Lung (tissue), 12 donors: Measurements from ENCODE around the gene SHB. TPM values are rescaled to one million over a fixed set of nuclear protein-coding genes. Genes with fewer than 3 reads are reported as not detected.
"Not testable (repeated sequence)": the region's sequence is repeated elsewhere in the genome, so short reads cannot be mapped to it uniquely, and the experiment has no call there.

ENCODE experiments used
- ATAC-seq: fragments of 200-7000 bp; cut with Tn5 transposase; one replicate; pipeline ENCODE4 v1.9.1; 2020; ENCODE audit warnings: moderate number of reproducible peaks; ENCODE audit not compliant: insufficient read depth, low FRiP score
- DNase-seq, 3 donors: peaks; one replicate each; pipeline ENCODE4 v3.0.0-alpha.2; 2013 to 2017
- H3K27ac ChIP-seq, 2 donors: one replicate each; pipeline ENCODE4 v1.5.1; 2013; ENCODE audit warnings: mild to moderate bottlenecking in 2 of 2, moderate library complexity in 2 of 2, control low read depth in 1 of 2, inconsistent platforms in 1 of 2, low read depth in 1 of 2, low read length in 1 of 2
- H3K27me3 ChIP-seq, 3 donors: one replicate each; pipeline ENCODE4 v1.5.1; 2013; ENCODE audit warnings: low read length in 2 of 3; ENCODE audit not compliant: control insufficient read depth in 3 of 3, insufficient read depth in 3 of 3
- H3K36me3 ChIP-seq, 4 donors: one replicate each; pipeline ENCODE4 v1.5.1; 2013; ENCODE audit warnings: low read length in 4 of 4, mild to moderate bottlenecking in 1 of 4, moderate library complexity in 1 of 4; ENCODE audit not compliant: control insufficient read depth in 4 of 4, insufficient read depth in 4 of 4
- H3K4me1 ChIP-seq, 5 donors: one replicate each; pipeline ENCODE4 v1.5.1; 2013; ENCODE audit warnings: low read length in 5 of 5, mild to moderate bottlenecking in 2 of 5, moderate library complexity in 1 of 5; ENCODE audit not compliant: control insufficient read depth in 5 of 5, insufficient read depth in 5 of 5
- H3K4me3 ChIP-seq: one replicate; pipeline ENCODE4 v1.5.1; 2013; ENCODE audit warnings: mild to moderate bottlenecking, control low read depth, moderate library complexity
- H3K9ac ChIP-seq, 2 donors: one replicate each; pipeline ENCODE4 v1.5.1; 2013; ENCODE audit warnings: low read length in 2 of 2, control low read depth in 1 of 2; ENCODE audit not compliant: insufficient read depth in 1 of 2
- H3K9me3 ChIP-seq, 4 donors: one replicate each; pipeline ENCODE4 v1.5.1; 2013; ENCODE audit warnings: low read length in 3 of 4, mild to moderate bottlenecking in 1 of 4, moderate library complexity in 1 of 4; ENCODE audit not compliant: control insufficient read depth in 4 of 4, insufficient read depth in 3 of 4
- WGBS, 2 donors: extraction: QIAGEN DNeasy Blood & Tissue Kit; methylation state at CpG; one replicate each; pipeline ENCODE4 v1.1.7; 2013; 5-methylcytosine and 5-hydroxymethylcytosine counted together
- polyA plus RNA-seq, 2 donors: library from polyadenylated mRNA; stranded (reverse); fragments of 200-250 nt; gene quantifications; one replicate each; pipeline ENCODE4 v1.2.1, GENCODE V29; 2013
- total RNA-seq, 2 donors: library from RNA; depleted of rRNA in 1 of 2; stranded (reverse); fragments of >200 nt in 1 of 2; gene quantifications; one replicate each; pipeline ENCODE4 v1.2.1, GENCODE V29; 2014 to 2021
- TF ChIP-seq, protein P1 (sequence below): IDR thresholded peaks from 2 replicates; pipeline ENCODE4 v1.5.1; 2012; ENCODE audit warnings: mild to moderate bottlenecking; ENCODE audit errors: control extremely low read depth, extremely low read depth
- donor health status: control.
- donor health status: control.
- donor health status: Bipolar disorder and iron deficiency.
- donor health status: healthy.
- donor health status: DM: yes; HTN: yes; CAD: no.

SHB gene
- total and polyA plus RNA-seq, 4 donors, result 10.8 to 32.3 (median 14.4) TPM

DNA sequence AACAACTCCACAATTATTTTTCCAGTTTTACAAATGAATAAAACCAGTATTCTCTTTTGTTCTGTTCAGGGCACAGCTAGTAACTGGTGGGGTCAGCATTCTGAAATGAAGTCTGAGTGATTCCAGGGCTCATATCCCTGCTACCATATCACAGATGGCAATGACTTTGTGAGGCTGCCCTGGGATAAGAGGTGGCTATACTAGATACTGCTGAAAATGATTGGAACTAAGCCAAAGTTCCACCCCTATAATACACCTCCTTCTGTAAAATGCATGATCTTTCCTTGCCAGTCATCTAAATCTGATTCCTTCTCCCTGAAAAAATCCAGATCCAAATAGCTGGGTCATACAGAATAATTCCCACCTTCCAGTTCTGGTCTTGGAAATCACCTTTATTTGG, 179.5 kb downstream of the SHB start:
- TF ChIP-seq, protein P1, sequence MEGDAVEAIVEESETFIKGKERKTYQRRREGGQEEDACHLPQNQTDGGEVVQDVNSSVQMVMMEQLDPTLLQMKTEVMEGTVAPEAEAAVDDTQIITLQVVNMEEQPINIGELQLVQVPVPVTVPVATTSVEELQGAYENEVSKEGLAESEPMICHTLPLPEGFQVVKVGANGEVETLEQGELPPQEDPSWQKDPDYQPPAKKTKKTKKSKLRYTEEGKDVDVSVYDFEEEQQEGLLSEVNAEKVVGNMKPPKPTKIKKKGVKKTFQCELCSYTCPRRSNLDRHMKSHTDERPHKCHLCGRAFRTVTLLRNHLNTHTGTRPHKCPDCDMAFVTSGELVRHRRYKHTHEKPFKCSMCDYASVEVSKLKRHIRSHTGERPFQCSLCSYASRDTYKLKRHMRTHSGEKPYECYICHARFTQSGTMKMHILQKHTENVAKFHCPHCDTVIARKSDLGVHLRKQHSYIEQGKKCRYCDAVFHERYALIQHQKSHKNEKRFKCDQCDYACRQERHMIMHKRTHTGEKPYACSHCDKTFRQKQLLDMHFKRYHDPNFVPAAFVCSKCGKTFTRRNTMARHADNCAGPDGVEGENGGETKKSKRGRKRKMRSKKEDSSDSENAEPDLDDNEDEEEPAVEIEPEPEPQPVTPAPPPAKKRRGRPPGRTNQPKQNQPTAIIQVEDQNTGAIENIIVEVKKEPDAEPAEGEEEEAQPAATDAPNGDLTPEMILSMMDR, result no peak
- Histone ChIP-seq H3K36me3 (peaks cover 9 to 12% (median 10%) of the 10 kb centered on the region in 4 donors), H3K9ac (no peak overlapping the region), H3K9me3 (no peaks in the 10 kb centered on the region), H3K27ac (no peak overlapping the region), H3K4me3 (no peak overlapping the region), H3K4me1 (peaks cover 0 to 8% (median 0%) of the 10 kb centered on the region in 5 donors), H3K27me3 (no peaks in the 10 kb centered on the region)
- DNase-seq (no peak), ATAC-seq (no peak)

DNA sequence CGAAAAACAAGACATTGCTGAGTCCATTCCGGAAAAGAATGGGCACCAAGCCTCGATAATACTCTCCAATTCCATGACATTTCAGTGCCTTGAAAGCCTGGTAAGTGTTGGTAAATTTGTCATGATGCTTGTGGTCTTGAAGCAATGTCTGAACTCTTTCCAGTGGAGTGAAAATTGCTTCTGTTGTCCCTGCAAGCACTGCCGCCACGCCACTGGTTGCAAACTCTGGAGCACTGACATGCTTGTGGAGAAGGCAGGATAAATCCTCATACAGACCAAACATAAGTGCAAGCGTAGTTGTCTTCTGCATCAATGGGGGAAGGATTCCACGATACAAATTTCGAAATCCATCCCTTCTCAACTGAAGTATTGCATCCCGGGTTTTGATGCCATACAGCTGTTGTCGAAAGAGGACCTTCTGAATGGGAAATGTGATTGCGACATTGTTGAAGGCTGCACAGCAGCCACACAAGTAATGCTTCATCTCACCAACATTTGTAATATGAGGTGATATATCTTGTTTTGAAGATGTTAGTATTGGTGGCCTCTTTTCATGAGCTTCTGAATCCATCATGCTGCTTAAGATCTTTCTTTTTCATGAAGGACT, 180.9 kb downstream of the SHB start:
- 40 to 69% methylated on average over 11 of the region's 11 CpGs for WGBS, 2 donors
- not testable (repeated sequence) for H3K4me3 ChIP-seq, H3K36me3 ChIP-seq, H3K9me3 ChIP-seq, ATAC-seq, H3K27me3 ChIP-seq, H3K9ac ChIP-seq, H3K27ac ChIP-seq, H3K4me1 ChIP-seq
- peak; percentile 59 to 90 (median 81) for DNase-seq

DNA sequence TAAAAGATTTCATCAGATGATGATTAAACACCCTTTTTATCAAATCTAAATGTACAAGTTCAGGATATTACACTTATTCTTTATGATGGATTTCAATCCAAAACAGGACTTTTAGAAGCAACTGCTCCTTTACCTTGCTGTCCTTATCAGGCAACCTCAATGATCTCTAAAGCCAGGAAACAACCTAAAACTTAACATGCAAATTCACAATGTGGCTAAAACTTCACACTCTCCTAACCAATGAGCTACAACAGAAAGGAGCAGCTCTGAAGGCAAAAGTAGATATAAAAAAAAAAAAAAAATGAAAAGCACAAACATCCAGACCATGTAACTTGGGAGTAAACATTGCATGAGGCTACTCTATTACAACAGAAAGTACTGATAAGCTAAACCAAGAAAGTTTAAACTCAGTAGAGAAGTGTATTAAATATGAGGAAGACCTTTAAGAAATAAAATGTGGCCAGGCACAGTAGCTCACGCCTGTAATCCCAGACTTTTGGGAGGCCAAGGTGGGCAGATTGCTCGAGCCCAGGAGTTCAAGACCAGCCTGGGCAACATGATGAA, 188.0 kb downstream of the SHB start:
- H3K27ac ChIP-seq, result no peak overlapping the region
- H3K4me3 ChIP-seq, result no peak overlapping the region
- 91 to 97% methylated on average over 2 of the region's 2 CpGs for WGBS, 2 donors
- H3K9ac ChIP-seq, result no peak overlapping the region
- ATAC-seq (no peak), DNase-seq (no peak)
- peaks cover 0 to 5% (median under 1%) of the 10 kb centered on the region in 4 donors for H3K9me3 ChIP-seq
- TF ChIP-seq, protein P1, result no peak
- no peaks in the 10 kb centered on the region for H3K4me1 ChIP-seq
- H3K27me3 ChIP-seq, result no peaks in the 10 kb centered on the region
- H3K36me3 ChIP-seq, result peaks cover 10 to 13% (median 11%) of the 10 kb centered on the region in 4 donors

DNA sequence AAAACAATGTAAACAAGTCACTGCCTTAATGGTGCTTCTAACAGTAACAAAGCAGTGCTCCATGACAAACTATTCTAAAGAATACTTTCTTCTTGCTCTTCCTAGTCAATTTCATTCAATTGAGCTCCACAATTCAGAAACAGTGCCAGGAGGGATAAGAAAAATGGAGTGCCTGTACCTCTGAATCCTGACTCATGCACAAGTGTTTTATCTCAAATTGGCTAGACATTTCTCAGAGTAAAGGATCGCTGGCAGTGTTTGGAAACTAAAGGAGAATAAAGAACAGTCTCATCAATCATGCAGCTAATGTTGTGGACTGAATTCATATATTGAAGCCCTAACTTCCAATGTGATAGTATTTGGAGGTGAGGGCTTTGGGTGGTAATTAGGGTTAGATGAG, 192.7 kb downstream of the SHB start:
- 88 to 93% methylated on average over 1 of the region's 1 CpG for WGBS, 2 donors

More for the DNA sequence above, 192.7 kb downstream of the SHB start:
- ATAC-seq, result no peak
- H3K9me3 ChIP-seq, result peaks cover 0 to 5% (median under 1%) of the 10 kb centered on the region in 4 donors
- TF ChIP-seq, protein P1, result no peak
- DNase-seq, result no peak
- H3K36me3 ChIP-seq, result peaks cover 5 to 11% (median 8%) of the 10 kb centered on the region in 4 donors
- H3K9ac ChIP-seq, result no peak overlapping the region
- H3K4me1 ChIP-seq, result no peaks in the 10 kb centered on the region
- H3K27me3 ChIP-seq, result no peaks in the 10 kb centered on the region
- H3K4me3 ChIP-seq, result no peak overlapping the region
- H3K27ac ChIP-seq, result no peak overlapping the region
